Measurements from ENCODE around the gene SPOCD1.

DNA sequence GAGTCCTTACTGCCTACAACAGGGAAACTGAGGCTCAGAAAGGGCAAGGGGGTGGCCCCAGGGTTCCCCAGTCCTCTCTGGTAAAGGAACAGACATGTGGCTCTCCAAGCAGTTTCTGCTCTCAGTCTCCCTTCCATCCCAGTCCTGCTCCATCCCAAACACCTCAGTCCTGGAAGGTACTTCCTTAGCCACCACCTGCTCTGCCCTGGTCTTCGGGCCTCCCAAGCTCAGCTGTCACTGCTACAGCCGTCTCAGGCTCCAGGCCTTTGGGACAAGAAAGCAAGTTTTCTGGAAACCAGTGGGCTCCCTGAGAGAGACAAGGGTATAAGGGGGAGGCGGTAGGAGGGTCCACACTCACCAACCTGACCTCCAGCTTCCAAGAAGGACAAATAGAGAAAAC is 28.6 kb downstream of the SPOCD1 start:
- no peak for TF ChIP-seq EP300 (IDR thresholded peaks at IDR 0.05; ENCODE audit: borderline replicate concordance)
- TF ChIP-seq NFIC (IDR thresholded peaks at IDR 0.05): no peak
- TF ChIP-seq TAF1 (IDR thresholded peaks at IDR 0.05; ENCODE audit: low read depth): no peak
- no peak for TF ChIP-seq CEBPB (IDR thresholded peaks at IDR 0.05)
- TF ChIP-seq, protein P1, sequence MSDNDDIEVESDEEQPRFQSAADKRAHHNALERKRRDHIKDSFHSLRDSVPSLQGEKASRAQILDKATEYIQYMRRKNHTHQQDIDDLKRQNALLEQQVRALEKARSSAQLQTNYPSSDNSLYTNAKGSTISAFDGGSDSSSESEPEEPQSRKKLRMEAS (IDR thresholded peaks at IDR 0.05): no peak
- TF ChIP-seq CREB1 (IDR thresholded peaks at IDR 0.05; ENCODE audit: low read depth): no peak
- TF ChIP-seq RAD21 (IDR thresholded peaks at IDR 0.05; ENCODE audit: low read depth): no peak
- TF ChIP-seq, protein P2, sequence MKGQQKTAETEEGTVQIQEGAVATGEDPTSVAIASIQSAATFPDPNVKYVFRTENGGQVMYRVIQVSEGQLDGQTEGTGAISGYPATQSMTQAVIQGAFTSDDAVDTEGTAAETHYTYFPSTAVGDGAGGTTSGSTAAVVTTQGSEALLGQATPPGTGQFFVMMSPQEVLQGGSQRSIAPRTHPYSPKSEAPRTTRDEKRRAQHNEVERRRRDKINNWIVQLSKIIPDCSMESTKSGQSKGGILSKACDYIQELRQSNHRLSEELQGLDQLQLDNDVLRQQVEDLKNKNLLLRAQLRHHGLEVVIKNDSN (IDR thresholded peaks at IDR 0.05): no peak

Data from Ishikawa (cell line).